ENCODE results near the gene GAB2.

DNA sequence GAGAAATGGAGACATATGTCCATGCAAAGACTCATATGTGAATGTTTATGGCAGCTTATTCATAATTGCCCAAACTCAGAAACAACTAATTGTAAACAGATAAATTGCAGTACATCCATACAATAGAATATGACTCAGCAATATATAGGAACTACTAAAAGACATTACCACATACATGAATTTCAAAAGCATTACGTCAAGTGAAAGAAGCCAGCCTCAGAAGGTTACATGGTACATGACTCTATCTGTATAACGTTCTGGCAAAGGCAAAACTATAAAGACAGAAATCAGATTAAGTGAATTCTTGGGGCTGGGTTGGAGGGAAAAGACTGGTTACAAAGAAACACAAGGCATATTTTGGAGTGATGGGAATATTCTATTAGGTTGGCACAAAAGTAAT lies 236.4 kb downstream of the GAB2 start:
- TF ChIP-seq, protein P1, sequence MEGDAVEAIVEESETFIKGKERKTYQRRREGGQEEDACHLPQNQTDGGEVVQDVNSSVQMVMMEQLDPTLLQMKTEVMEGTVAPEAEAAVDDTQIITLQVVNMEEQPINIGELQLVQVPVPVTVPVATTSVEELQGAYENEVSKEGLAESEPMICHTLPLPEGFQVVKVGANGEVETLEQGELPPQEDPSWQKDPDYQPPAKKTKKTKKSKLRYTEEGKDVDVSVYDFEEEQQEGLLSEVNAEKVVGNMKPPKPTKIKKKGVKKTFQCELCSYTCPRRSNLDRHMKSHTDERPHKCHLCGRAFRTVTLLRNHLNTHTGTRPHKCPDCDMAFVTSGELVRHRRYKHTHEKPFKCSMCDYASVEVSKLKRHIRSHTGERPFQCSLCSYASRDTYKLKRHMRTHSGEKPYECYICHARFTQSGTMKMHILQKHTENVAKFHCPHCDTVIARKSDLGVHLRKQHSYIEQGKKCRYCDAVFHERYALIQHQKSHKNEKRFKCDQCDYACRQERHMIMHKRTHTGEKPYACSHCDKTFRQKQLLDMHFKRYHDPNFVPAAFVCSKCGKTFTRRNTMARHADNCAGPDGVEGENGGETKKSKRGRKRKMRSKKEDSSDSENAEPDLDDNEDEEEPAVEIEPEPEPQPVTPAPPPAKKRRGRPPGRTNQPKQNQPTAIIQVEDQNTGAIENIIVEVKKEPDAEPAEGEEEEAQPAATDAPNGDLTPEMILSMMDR (IDR thresholded peaks at IDR 0.05), result no peak
- TF ChIP-seq POLR2AphosphoS5 (IDR thresholded peaks at IDR 0.05; ENCODE audit: low read depth, low read length), result no peak
- TF ChIP-seq, protein P2, sequence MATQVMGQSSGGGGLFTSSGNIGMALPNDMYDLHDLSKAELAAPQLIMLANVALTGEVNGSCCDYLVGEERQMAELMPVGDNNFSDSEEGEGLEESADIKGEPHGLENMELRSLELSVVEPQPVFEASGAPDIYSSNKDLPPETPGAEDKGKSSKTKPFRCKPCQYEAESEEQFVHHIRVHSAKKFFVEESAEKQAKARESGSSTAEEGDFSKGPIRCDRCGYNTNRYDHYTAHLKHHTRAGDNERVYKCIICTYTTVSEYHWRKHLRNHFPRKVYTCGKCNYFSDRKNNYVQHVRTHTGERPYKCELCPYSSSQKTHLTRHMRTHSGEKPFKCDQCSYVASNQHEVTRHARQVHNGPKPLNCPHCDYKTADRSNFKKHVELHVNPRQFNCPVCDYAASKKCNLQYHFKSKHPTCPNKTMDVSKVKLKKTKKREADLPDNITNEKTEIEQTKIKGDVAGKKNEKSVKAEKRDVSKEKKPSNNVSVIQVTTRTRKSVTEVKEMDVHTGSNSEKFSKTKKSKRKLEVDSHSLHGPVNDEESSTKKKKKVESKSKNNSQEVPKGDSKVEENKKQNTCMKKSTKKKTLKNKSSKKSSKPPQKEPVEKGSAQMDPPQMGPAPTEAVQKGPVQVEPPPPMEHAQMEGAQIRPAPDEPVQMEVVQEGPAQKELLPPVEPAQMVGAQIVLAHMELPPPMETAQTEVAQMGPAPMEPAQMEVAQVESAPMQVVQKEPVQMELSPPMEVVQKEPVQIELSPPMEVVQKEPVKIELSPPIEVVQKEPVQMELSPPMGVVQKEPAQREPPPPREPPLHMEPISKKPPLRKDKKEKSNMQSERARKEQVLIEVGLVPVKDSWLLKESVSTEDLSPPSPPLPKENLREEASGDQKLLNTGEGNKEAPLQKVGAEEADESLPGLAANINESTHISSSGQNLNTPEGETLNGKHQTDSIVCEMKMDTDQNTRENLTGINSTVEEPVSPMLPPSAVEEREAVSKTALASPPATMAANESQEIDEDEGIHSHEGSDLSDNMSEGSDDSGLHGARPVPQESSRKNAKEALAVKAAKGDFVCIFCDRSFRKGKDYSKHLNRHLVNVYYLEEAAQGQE (IDR thresholded peaks at IDR 0.05; ENCODE audit: insufficient read depth in 1 of 2, low read depth in 2 of 2, low read length in 1 of 2), result no peak
- no peak for TF ChIP-seq SIN3A (IDR thresholded peaks at IDR 0.05; ENCODE audit: borderline replicate concordance, insufficient read depth, low read depth, low read length)
